GM19240 (cell line): ENCODE data around the gene CD207.
"Not testable (repeated sequence)": the region's sequence is repeated elsewhere in the genome, so short reads cannot be mapped to it uniquely, and the experiment has no call there.

Source experiments
- DNase-seq: peaks from one replicate; pipeline ENCODE4 v3.0.0; 2011; ENCODE audit warnings: low spot score; ENCODE audit not compliant: insufficient read length

The CD207 gene

GRCh38 chr2:70828914-70829824, 6.4 kb downstream of the CD207 start:
- no peak for DNase-seq

DNA sequence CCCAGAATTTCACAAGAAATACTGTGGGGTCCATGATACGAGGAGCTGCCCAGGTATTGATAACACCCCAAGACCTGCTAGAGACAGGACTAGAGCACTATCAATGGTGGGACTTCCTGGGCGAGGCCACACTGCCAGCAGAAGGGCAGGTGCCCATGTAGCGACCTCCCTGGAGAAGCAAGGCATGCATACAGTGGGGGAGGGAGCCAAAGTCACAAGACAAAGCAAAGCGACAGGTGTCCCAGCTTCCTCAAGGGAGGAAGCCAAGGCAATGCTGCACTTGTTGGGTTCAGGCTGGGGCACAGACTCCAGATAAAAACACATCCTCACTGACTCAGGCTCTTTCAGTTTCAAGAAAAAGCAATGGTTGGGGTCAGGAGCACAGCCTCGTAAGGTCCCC, 7.5 kb downstream of the CD207 start:
- no peak for DNase-seq

DNA sequence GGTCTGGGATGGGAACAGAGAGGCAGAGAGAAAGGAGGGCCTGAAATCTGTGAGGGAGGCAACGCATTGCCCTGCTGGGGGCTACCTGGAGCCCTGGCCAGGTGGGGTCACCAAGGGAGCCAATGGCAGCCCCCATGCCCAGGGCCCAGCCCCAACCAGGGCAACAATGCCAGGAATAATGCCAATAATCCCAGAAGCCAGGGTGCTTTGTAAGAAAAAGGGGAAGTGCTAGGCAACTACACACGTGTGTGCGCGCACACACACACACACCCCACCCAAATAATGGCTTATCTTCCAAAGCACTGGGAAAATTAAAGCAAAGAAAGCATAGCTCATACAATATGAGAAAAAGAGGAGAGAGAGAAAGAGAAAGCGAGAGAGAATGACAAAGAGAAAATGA, 8.2 kb downstream of the CD207 start:
- DNase-seq = no peak

DNA sequence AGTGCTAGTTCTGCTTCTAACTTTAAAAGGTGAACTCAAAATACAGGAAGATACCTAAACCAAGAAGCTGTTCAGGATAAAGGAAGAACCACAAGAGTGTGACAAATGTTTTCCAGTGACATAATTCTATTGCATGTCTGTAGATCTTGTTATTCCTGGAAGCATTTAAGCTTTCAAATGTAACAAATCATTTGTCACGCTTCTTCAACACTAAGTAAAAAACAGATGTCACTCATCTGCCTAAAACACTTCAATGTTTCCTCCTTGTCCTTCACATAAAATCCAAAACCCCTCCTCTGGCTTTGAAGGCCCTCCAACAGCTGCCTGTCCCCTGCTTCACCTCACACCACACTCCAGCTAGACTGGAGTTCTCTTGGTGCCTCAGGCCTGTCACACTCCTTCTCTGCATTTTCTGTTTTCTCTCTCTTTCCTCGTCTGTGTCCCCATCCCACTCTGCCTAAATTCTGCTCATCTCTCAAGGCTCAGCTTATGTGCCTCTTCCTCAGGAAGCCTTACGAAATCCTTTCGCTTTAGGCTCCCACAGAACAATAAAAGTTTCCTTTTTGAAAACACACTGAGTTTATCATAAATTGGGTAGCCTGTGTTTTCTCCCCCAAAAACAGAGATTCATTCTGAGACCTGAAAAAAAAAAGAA, 8.8 kb downstream of the CD207 start:
- DNase-seq = no peak

GRCh38 chr2:70823249-70823648, 12.4 kb downstream of the CD207 start:
- DNase-seq = no peak

GRCh38 chr2:70822843-70823242, 12.8 kb downstream of the CD207 start:
- no peak for DNase-seq

DNA sequence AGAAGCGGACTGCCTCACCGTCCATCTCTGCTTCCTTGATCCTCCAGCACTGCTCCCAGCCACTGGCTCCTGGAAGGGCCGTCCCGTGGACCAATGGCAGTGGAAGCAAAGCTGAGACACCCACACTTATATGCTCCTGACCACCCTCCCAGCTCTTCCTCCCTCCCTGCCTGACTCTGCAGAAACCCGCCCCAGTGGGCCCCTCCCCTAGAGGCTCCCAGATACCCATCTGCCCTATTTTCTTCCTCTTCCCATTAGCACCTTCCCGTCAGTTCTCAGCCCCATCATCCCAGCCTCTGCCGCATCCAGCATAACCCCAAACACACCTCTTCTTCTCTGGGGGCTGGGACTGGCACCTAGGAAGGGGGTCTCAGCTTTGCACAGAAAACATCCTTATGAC, 15.1 kb downstream of the CD207 start, which contains the start of gene CLEC4F:
TSS of gene CLEC4F (minus strand) at position 101 of the 400 bp plus-strand sequence. CDS start at position 25, 76 bp downstream.
- no peak for DNase-seq

- no peak for DNase-seq
These were observed 18.2 kb downstream of the CD207 start for GRCh38 chr2:70817284-70817954.

DNA sequence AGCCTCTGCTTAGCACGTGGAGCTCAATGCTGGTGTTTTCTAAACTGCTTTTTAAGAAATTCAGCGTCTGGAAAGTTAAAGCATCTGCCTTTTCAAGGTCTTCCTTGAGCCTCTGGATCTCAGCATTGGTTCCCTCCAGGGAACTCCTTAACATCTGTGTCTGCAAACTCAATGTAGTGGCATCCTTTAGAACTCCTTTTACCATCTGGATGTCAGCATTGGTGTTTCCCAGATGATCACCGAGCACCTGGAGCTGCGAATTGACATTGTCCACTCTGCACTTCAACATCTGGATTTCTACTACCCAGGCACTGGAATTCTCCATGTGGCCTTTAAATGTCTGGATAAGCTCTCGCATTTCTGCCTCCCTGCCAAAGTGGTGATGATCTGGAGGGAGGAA, 18.9 kb downstream of the CD207 start:
- no peak for DNase-seq

DNA sequence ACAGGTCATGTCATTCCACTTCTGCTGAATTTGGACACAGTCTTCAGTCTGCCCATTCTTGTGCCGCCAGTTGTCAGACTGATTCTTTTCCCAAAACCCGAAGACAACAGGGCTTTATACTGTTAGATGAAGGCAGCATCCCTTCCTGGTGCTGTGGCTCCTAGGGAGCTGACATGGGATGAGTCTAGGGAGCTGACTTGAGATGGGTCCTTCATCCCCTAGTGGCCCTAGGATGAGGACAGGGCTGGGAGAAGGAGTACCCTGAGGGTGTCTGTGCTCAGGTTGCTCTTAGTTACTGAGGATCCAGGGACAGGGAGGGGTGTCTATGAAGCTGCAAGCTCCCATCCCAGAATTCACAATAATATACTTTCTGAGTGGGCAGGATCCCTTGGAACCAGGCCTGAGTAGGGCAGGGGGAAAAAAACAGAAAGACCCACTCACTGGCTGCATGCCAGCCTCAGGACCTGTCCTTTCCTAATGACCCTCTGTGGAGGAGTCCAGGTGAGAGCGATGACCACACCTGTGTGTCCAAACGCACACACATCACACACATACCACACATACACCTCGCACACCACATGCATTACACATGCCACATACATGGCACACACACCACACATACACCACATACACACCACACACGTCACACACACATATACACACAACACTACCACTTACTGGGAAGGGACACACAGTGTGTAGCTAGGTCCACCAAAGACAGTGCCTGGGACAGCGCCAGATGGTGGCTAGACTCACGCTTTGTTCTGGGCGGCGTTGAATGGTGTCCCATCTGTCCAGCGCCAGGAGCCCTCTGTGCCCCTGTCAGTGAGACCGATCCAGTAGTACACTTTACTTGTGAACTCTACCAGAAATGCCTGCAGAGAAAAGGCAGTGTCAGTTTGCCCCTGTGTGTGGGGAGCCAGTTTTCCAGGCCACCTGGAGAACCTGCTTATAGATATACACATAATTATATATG, 26.3 kb downstream of the CD207 start:
- no peak for DNase-seq

- DNase-seq = no peak
These were observed 27.8 kb downstream of the CD207 start for GRCh38 chr2:70807828-70808118.

- no peak for DNase-seq
These were observed 28.4 kb downstream of the CD207 start for GRCh38 chr2:70807102-70807827.

GRCh38 chr2:70806620-70807019, 29.0 kb downstream of the CD207 start:
- no peak for DNase-seq

DNA sequence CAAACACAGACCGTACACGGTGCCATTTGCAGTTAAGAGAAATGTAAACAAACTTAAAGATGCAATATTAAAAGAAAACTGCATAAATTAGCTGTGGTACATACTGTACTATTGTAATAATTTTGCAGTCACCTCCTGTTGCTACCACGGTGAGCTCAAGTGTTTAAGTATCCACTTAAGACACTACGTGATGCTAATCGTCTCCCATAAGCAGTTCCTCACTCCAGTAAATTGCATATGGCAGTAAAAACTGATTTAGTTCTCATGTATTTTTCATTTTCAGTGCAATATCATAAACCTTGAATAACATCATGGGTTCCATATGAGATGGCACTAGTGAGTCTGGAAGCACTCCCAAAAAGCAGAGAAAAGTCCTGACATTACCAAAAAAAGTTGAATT, 29.6 kb downstream of the CD207 start:
- DNase-seq = no peak

GRCh38 chr2:70801607-70802263, 33.9 kb downstream of the CD207 start:
- DNase-seq = no peak

DNA sequence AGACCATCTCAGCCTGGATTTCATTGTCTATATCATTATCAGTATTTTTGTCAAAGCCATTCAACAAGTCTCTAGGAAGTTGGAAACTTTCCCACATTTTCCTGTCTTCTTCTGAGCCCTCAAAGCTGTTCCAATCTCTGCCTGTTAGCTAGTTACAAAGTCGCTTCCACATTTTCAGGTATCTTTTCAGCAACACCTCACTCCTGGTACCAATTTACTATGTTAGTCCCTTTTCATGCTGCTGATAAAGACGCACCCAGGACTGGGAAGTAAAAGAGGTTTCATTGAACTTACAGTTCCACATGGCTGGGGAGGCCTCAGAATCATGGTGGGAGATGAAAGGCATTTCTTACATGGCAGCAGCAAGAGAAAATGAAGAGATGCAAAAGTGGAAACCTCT, 35.9 kb downstream of the CD207 start:
- no peak for DNase-seq

DNA sequence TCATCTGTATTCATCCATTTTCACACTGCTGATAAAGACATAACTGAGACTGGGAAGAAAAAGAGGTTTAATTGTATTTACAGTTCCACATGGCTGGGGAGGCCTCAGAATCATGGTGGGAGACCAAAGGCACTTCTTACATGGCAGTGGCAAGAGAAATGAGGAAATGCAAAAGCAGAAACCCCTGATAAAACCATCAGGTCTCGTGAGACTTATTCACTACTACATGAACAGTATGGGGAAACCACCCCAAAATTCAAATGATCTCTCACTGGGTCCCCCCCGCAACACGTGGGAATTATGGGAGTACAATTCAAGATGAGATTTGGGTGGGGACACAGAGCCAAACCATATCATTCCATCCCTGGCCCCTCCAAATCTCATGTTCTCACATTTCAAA, 37.6 kb downstream of the CD207 start:
- not testable (repeated sequence) for DNase-seq

DNA sequence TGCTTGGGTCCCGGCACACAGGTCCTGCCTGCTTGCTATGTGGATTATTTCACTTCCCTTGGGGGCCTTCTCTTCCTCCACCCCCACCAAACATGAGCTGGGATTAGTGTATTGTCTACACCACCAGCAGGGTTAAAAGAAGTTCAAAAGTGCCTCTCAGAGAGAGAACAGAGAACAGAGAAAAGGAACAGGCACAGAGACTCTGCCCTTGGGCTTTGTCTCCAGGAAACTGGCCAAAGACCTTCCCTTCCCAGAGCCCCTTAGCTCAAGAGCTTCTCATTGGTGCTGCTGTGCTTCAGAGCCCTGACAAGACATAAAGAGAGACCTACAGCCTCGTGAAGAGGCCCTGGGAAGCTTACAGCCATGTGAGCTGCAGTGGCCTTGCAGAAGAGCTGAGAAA, 38.1 kb downstream of the CD207 start:
- DNase-seq = no peak

- no peak for DNase-seq
These were observed 39.4 kb downstream of the CD207 start for GRCh38 chr2:70796262-70796661.
